ENCODE measurements around the gene VCAN.

The VCAN gene

GRCh38 chr5:83470526-83471404 is 779 bp upstream of the VCAN start:
- no peak for DNase-seq

DNA sequence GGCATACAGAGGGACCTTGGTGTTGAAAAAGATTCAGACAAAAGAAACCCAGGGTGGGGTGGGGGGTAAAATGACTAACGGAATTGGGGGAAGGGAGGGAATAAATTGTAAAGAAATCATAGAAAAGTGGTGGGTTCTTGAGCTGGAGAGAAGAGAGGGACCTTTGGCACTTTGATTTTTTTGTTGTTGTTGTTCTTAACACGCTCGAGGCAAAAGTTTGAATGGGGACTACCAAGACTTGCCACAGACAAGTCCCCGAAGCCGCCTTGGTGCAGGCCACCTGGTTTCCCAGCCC is 616 bp downstream of the VCAN start:
- DNase-seq: no peak

DNA sequence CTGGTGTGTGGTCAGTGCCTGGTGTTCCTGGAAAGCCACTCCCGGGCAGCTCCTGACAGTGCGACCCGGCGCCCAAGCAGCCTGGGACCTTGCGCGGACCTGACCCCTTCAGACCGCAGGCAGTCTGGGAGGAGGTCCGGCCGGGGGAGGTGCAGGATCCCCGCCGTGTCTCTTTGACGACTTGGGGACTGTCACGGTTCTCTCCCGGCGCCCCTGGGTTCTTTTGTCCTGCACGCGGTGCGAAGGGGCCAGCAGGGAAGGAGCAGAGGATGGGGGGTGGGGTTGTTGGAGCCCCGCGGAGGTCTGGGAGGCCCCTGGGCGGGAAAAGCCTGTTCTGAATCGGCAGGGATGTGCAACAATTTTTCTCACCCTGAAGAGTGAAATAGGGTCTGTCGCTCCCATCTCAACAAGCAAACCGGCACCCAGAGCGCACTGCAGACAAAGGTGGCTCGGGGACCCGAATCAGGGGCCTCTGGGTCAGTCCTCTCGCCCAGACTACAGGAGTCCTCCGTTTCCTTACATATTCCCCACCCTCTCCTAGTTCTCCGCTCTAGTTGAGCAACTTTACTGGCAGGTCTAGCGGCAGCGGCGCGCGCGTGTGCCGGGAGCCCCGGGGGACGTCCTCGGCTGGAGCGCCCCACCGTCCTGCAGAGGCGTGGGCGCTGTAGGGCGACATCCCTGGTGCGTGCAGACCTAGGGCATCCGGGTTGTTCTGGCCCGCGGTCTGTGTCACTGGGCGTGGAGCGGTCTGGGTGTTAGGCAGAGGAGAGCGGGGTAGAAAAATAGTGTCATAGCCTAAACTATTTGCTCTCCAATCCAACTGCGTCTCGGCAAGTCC is 1.2 kb downstream of the VCAN start:
- no peak for DNase-seq

GRCh38 chr5:83473346-83474160 is 2.0 kb downstream of the VCAN start:
- DNase-seq: no peak

GRCh38 chr5:83474161-83474796 is 2.7 kb downstream of the VCAN start:
- no peak for DNase-seq

DNA sequence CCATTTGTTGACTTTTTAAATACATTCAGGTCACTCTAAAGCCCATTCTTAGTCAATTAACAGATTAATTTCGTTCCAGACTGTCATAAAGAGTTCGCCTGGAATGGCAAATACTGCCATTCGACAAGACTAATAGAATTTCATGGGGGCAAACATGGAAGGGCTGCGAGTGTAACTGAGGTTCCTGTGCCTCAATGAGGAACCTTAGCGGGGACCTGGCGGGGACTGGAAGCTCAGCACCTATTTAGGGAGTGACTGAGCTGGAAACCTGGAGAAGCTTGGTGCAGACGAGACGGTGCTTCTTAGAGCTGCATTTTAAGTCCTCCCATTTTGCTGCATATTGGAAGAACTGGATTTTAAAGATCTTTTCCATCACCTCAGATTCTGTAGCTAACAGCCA is 3.4 kb downstream of the VCAN start:
- no peak for DNase-seq

DNA sequence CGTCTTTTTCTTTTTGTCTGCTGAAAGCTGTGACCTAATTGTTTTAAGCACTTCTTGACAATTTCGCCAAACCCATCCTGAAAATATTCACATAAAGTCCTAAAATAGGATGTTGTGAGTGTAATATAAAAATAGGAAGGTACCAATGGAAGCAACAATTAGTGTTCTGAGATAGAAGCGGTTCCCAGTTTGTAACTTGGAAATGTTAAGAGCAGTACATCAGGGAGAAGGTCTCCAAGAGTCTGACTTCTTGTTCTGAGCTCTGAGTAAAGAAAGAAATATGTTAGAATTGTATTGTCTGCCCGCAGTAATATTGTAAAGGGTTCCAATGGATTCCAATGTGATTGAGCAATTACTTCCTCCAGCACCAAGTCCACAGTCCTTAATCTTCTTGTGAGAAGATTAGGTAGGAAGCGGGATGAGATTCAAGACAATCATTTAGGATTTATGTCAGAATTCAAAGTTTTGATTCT is 3.9 kb downstream of the VCAN start:
- no peak for DNase-seq

DNA sequence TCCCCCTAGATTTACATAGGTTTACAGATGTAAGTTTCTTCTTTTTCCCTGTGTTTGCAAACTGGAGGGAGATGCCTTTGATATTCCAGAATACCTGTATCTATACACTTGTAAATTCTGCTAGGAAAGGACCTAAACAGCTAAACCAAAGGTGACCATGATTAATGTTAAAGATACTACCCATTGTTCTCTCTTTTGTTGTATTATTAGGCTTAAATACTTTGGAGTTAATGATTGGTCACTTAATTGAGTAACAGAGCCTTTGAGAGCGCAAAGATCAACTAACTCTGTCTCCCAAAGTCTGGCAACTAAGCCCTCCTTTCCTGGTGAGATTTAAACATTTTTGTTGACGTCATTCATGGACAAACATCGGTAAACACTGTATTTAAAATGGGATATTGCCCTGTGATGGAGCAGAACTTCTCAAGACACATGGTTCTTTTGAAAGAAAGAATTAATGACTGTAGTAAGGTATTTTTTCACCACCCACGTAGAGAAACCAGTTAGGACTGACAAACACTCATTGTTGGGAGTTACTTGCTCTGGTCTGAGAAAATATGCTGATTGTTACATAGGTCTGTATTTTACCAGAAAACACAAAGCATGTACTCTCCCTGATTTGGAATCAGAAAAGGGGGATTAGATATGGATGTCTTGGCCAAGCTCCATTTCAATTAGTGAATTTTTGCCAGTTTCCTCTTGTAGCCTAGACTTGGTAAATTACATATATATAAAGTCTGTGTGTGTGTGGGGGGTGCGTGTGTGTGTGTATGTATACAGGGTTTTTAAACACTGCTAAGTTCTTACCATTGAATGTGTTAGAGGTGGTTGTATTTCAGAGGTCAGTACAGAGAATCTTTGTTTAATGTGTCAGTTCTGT is 4.6 kb downstream of the VCAN start:
- no peak for DNase-seq

- no peak for DNase-seq
Observed at GRCh38 chr5:83482961-83483360, 11.4 kb downstream of the VCAN start.

DNA sequence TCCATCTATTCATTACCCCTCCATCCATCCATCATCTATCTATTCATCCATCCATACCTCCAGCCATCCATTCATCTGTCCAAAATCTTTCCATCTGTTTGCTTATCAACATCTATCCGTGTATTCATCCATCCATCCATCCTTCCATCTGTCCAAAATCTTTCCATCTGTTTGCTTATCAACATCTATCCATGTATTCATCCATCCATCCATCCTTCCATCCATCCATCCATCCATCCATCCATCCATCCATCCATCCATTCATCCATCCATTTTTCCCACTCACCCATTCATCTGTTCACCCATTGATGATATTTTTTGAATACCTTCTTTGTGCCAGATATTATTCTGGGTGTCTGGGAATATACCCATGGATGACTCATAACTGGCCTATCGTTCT is 12.8 kb downstream of the VCAN start:
- DNase-seq: no peak

DNA sequence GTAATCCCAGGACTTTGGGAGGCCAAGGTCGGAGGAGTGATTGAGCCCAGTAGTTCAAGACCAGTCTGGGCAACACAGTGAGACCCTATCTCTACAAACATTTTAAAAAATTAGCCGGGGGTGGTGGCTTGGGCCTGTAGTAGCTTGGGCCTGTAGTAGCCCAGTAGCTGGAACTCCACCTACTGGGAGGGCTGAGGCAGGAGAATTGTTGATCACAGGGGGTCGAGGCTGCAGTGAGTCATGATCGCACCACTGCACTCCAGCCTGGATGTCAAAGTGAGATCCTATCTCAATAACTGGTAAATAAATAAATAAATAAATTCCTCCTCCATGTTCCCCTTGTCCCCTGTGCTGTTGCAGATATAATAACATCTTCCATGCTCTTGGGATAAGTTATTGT is 14.3 kb downstream of the VCAN start:
- no peak for DNase-seq

- no peak for DNase-seq
Observed at GRCh38 chr5:83487155-83487554, 15.6 kb downstream of the VCAN start.

GRCh38 chr5:83488271-83488670 is 16.7 kb downstream of the VCAN start:
- no peak for DNase-seq

- no peak for DNase-seq
Observed at GRCh38 chr5:83488821-83489220, 17.3 kb downstream of the VCAN start.

DNA sequence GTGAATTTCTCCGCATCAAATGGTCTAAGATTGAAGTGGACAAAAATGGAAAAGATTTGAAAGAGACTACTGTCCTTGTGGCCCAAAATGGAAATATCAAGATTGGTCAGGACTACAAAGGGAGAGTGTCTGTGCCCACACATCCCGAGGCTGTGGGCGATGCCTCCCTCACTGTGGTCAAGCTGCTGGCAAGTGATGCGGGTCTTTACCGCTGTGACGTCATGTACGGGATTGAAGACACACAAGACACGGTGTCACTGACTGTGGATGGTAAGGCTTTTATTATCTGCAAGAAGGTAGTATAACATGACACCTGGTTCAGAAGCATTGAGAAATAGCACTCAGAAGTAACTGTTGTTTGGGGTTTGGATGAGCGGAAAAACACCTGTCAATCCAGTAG is 18.7 kb downstream of the VCAN start:
- DNase-seq: no peak

- DNase-seq: no peak
Observed at GRCh38 chr5:83492331-83492730, 20.8 kb downstream of the VCAN start.

DNA sequence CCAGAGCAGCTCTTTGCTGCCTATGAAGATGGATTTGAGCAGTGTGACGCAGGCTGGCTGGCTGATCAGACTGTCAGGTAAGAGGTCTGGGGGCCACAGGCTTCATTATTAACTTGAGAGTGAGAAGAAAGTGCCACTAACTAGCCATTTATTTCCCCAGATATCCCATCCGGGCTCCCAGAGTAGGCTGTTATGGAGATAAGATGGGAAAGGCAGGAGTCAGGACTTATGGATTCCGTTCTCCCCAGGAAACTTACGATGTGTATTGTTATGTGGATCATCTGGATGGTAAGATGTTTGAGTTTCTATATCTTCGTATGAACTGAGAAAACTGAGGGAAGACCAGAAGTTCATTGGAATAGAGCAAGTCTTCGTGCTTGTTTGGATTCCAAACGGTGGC is 22.1 kb downstream of the VCAN start:
- no peak for DNase-seq

GRCh38 chr5:83494087-83494620 is 22.6 kb downstream of the VCAN start:
- no peak for DNase-seq

DNA sequence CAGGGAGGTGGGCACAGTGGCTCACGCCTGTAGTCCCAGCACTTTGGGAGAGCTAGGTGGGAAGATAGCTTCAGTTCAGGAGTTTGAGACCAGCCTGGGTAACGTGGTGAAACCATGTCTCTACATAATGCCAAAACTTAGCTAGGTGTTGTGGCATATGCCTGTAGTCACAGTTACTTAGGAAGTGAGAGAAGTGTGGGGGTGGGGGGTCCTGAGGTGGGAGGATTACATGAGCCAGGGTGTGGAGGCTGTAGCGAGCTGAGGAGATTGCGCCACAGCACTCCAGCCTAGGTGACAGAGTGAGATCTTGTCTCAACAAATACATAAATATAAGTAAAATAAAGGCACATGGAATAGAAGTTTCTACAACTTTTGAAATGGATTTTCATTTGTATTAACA is 23.1 kb downstream of the VCAN start:
- DNase-seq: no peak

- no peak for DNase-seq
Observed at GRCh38 chr5:83496626-83497025, 25.1 kb downstream of the VCAN start.

GRCh38 chr5:83498585-83498984 is 27.0 kb downstream of the VCAN start:
- no peak for DNase-seq

DNA sequence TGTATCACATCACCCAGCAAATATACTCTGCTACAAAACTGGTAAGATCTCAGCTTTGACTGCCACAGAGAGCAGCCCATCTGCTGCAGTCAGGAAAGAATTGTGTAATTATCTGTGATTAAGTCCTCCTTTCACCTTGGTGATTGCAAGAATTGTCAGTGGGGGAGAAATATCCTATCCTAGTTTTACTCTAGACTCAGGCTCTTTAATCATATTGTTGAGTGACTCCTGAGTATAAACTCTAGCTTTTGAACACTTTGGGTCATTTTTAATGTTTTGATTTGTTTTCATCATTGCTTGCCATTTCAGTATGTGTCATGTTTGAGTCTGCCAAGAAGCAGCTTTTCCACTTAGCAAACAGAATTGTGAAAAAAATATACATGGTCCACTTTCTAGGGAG is 32.1 kb downstream of the VCAN start:
- no peak for DNase-seq
